Activated CD4-positive, alpha-beta T cell treated with anti-CD3 and anti-CD28 coated beads, Interleukin-2, amount 10 ng/mL, durations not matched to agents 7 days and 5 days (primary cell): ENCODE results near the gene ZNF469. TPM values are rescaled to one million over a fixed set of nuclear protein-coding genes. Genes with fewer than 3 reads are reported as not detected.

ENCODE experiments used
- CTCF ChIA-PET: fragments of 350-600 bp; sonication (Branson Sonifier 250); formaldehyde crosslinking; loops from one replicate; lab custom pipeline; 2021; ENCODE audit warnings: antibody characterized with exemption; lab: Charles Lee
- POLR2A ChIA-PET: fragments of 350-600 bp; sonication (Branson Sonifier 250); formaldehyde crosslinking; loops from one replicate; lab custom pipeline; 2021; ENCODE audit warnings: antibody characterized with exemption; lab: Charles Lee
- DNase-seq: peaks from one replicate; pipeline ENCODE4 v3.0.0-alpha.2; 2020
- H3K27ac Mint-ChIP-seq: one replicate; pipeline ENCODE4 v1.8.0; 2021; ENCODE audit warnings: mild to moderate bottlenecking, moderate library complexity, mixed read lengths
- H3K27me3 Mint-ChIP-seq: one replicate; pipeline ENCODE4 v1.8.0; 2021; ENCODE audit warnings: mixed read lengths
- H3K36me3 Mint-ChIP-seq: one replicate; pipeline ENCODE4 v1.8.0; 2021; ENCODE audit warnings: low read depth, mixed read lengths
- H3K4me1 Mint-ChIP-seq: one replicate; pipeline ENCODE4 v1.8.0; 2021; ENCODE audit warnings: mixed read lengths
- H3K4me3 Mint-ChIP-seq: one replicate; pipeline ENCODE4 v1.8.0; 2021; ENCODE audit warnings: mild to moderate bottlenecking, moderate library complexity, mixed read lengths
- H3K9me3 Mint-ChIP-seq: one replicate; pipeline ENCODE4 v1.8.0; 2021; ENCODE audit warnings: mixed read lengths
- total RNA-seq, 2 experiments: library from RNA; stranded (reverse); gene quantifications; one replicate each; pipeline ENCODE4 v1.2.3, GENCODE V29; 2021

ZNF469 gene
- total RNA-seq, 2 experiments from 2014 or later = 0.20 to 0.23 TPM

- no peak for DNase-seq
- Mint-ChIP-seq H3K27ac (no peak overlapping the region), H3K4me1 (no peaks in the 10 kb centered on the region), H3K4me3 (no peak overlapping the region), H3K9me3 (no peaks in the 10 kb centered on the region), H3K36me3 (no peaks in the 10 kb centered on the region), H3K27me3 (peaks cover 6% of the 10 kb centered on the region)
- ChIA-PET POLR2A (no interaction called here), CTCF (no interaction called here)
Observed at GRCh38 chr16:88422733-88423447, 40.1 kb downstream of the ZNF469 start.

GRCh38 chr16:88423448-88423850, 40.7 kb downstream of the ZNF469 start:
- H3K9me3 Mint-ChIP-seq = no peaks in the 10 kb centered on the region
- ChIA-PET CTCF (interaction anchor here (0.5 kb wide), 1 partner anchor 464 kb away, joined by 3 read pairs; no protein-coding TSS in a partner anchor), POLR2A (no interaction called here)
- H3K4me1 Mint-ChIP-seq = no peaks in the 10 kb centered on the region
- peaks cover 6% of the 10 kb centered on the region for H3K27me3 Mint-ChIP-seq
- H3K36me3 Mint-ChIP-seq = no peaks in the 10 kb centered on the region
- no peak overlapping the region for H3K4me3 Mint-ChIP-seq
- no peak for DNase-seq
- H3K27ac Mint-ChIP-seq = no peak overlapping the region

GRCh38 chr16:88424587-88425235, 42.0 kb downstream of the ZNF469 start:
- ChIA-PET CTCF (interaction anchor here (0.5 kb wide), 1 partner anchor 1257 kb away, joined by 3 read pairs; no protein-coding TSS in a partner anchor), POLR2A (no interaction called here)
- Mint-ChIP-seq H3K4me1 (peaks cover under 1% of the 10 kb centered on the region), H3K9me3 (no peaks in the 10 kb centered on the region), H3K27ac (no peak overlapping the region), H3K36me3 (no peaks in the 10 kb centered on the region), H3K27me3 (peaks cover 6% of the 10 kb centered on the region), H3K4me3 (no peak overlapping the region)
- no peak for DNase-seq

- CTCF ChIA-PET = no interaction called here
- H3K36me3 Mint-ChIP-seq = no peaks in the 10 kb centered on the region
- no peak for DNase-seq
Observed at GRCh38 chr16:88426018-88426417, 43.3 kb downstream of the ZNF469 start.

GRCh38 chr16:88427376-88427775, 44.6 kb downstream of the ZNF469 start:
- Mint-ChIP-seq H3K27me3 (peaks cover 13% of the 10 kb centered on the region), H3K27ac (no peak overlapping the region), H3K4me1 (peaks cover 2% of the 10 kb centered on the region), H3K4me3 (no peak overlapping the region), H3K36me3 (no peaks in the 10 kb centered on the region), H3K9me3 (no peaks in the 10 kb centered on the region)
- ChIA-PET CTCF (interaction anchor here (0.6 to 1.8 kb wide), 2 partner anchors 10 to 714 kb away, joined by 3 to 8 read pairs; no protein-coding TSS in a partner anchor), POLR2A (no interaction called here)
- DNase-seq = no peak

More at GRCh38 chr16:88426018-88426417, 43.3 kb downstream of the ZNF469 start:
- Mint-ChIP-seq H3K4me3 (no peak overlapping the region), H3K4me1 (peaks cover 2% of the 10 kb centered on the region), H3K27ac (no peak overlapping the region), H3K9me3 (no peaks in the 10 kb centered on the region), H3K27me3 (peaks cover 8% of the 10 kb centered on the region)
- POLR2A ChIA-PET = no interaction called here

- no peak for DNase-seq
- ChIA-PET POLR2A (no interaction called here), CTCF (interaction anchor here (1.8 kb wide), 1 partner anchor 10 kb away, joined by 8 read pairs; no protein-coding TSS in a partner anchor)
- peaks cover 13% of the 10 kb centered on the region for H3K27me3 Mint-ChIP-seq
- H3K4me1 Mint-ChIP-seq = peaks cover 2% of the 10 kb centered on the region
- no peaks in the 10 kb centered on the region for H3K9me3 Mint-ChIP-seq
- H3K4me3 Mint-ChIP-seq = no peak overlapping the region
- H3K36me3 Mint-ChIP-seq = no peaks in the 10 kb centered on the region
- H3K27ac Mint-ChIP-seq = no peak overlapping the region
Observed at GRCh38 chr16:88428156-88428555, 45.4 kb downstream of the ZNF469 start.

GRCh38 chr16:88428616-88429386, 46.0 kb downstream of the ZNF469 start:
- peaks cover 2% of the 10 kb centered on the region for H3K4me1 Mint-ChIP-seq
- H3K36me3 Mint-ChIP-seq = no peaks in the 10 kb centered on the region
- no peak for DNase-seq
- POLR2A ChIA-PET = no interaction called here
- no peak overlapping the region for H3K4me3 Mint-ChIP-seq
- CTCF ChIA-PET = interaction anchor here (1.8 kb wide), 1 partner anchor 9 kb away, joined by 8 read pairs; no protein-coding TSS in a partner anchor
- H3K27me3 Mint-ChIP-seq = peaks cover 13% of the 10 kb centered on the region
- no peaks in the 10 kb centered on the region for H3K9me3 Mint-ChIP-seq
- H3K27ac Mint-ChIP-seq = no peak overlapping the region

- H3K27ac Mint-ChIP-seq = no peak overlapping the region
Observed at GRCh38 chr16:88429387-88430184, 46.8 kb downstream of the ZNF469 start.

GRCh38 chr16:88430185-88430523, 47.4 kb downstream of the ZNF469 start:
- no peaks in the 10 kb centered on the region for H3K9me3 Mint-ChIP-seq
- H3K36me3 Mint-ChIP-seq = no peaks in the 10 kb centered on the region
- H3K27me3 Mint-ChIP-seq = peaks cover 8% of the 10 kb centered on the region
- H3K4me3 Mint-ChIP-seq = no peak overlapping the region
- no peak overlapping the region for H3K27ac Mint-ChIP-seq
- H3K4me1 Mint-ChIP-seq = peaks cover 2% of the 10 kb centered on the region
- POLR2A ChIA-PET = interaction anchor here (0.7 kb wide), 1 partner anchor 41 kb away, joined by 3 read pairs; no protein-coding TSS in a partner anchor
- no peak for DNase-seq
- CTCF ChIA-PET = interaction anchor here (1.0 to 1.1 kb wide), 3 partner anchors 13 to 651 kb away, joined by 3 to 5 read pairs (median 4); no protein-coding TSS in a partner anchor

More at GRCh38 chr16:88429387-88430184, 46.8 kb downstream of the ZNF469 start:
- DNase-seq = no peak
- no peaks in the 10 kb centered on the region for H3K36me3 Mint-ChIP-seq
- H3K9me3 Mint-ChIP-seq = no peaks in the 10 kb centered on the region
- peaks cover 2% of the 10 kb centered on the region for H3K4me1 Mint-ChIP-seq
- peaks cover 12% of the 10 kb centered on the region for H3K27me3 Mint-ChIP-seq
- peak overlapping the region; percentile 50 for H3K4me3 Mint-ChIP-seq
- ChIA-PET CTCF (interaction anchor here (1.0 to 1.1 kb wide), 2 partner anchors 14 to 28 kb away, joined by 3 to 5 read pairs; no protein-coding TSS in a partner anchor), POLR2A (no interaction called here)

- Mint-ChIP-seq H3K4me3 (peak overlapping the region; percentile 41), H3K27ac (no peak overlapping the region), H3K27me3 (peaks cover 7% of the 10 kb centered on the region), H3K4me1 (peaks cover 2% of the 10 kb centered on the region), H3K9me3 (no peaks in the 10 kb centered on the region), H3K36me3 (no peaks in the 10 kb centered on the region)
- CTCF ChIA-PET = interaction anchor here (0.6 to 1.1 kb wide), 4 partner anchors 13 to 1024 kb away, joined by 3 to 5 read pairs (median 4); no protein-coding TSS in a partner anchor
- POLR2A ChIA-PET = interaction anchor here (0.7 kb wide), 1 partner anchor 41 kb away, joined by 3 read pairs; no protein-coding TSS in a partner anchor
- DNase-seq = peak; percentile 34
Observed at GRCh38 chr16:88430524-88431446, 48.0 kb downstream of the ZNF469 start.

- Mint-ChIP-seq H3K4me3 (peak overlapping the region; percentile 41), H3K27me3 (peaks cover 7% of the 10 kb centered on the region), H3K27ac (no peak overlapping the region), H3K9me3 (no peaks in the 10 kb centered on the region), H3K36me3 (no peaks in the 10 kb centered on the region), H3K4me1 (peaks cover 2% of the 10 kb centered on the region)
- ChIA-PET CTCF (no interaction called here), POLR2A (no interaction called here)
- DNase-seq = no peak
Observed at GRCh38 chr16:88431651-88432050, 48.9 kb downstream of the ZNF469 start.
